ENCODE results near the gene ESR2. TPM values are rescaled to one million over a fixed set of nuclear protein-coding genes. Genes with fewer than 3 reads are reported as not detected.

The ESR2 gene
- total RNA-seq = 0.32 and 1.4 TPM in 2 replicates

GRCh38 chr14:64293976-64294671, at the start of gene ESR2:
Gene ESR2, minus strand, starts transcription at chr14:64294371. Its CDS starts 11,386 bp downstream, at chr14:64282985.

Other genes starting within 250 kb of the ESR2 start
- 24.2 and 43.3 TPM in 2 replicates for gene MTHFD1, start 94.0 kb upstream of the ESR2 start, total RNA-seq
- gene AKAP5, start 171.1 kb upstream of the ESR2 start, total RNA-seq = under 0.01 and 0.09 TPM in 2 replicates
- 3.6 and 5.2 TPM in 2 replicates for gene ZBTB25, start 209.5 kb upstream of the ESR2 start, total RNA-seq
- gene ZBTB1, start 210.4 kb upstream of the ESR2 start, total RNA-seq = 33.4 and 37.1 TPM in 2 replicates
- gene HSPA2, start 246.4 kb upstream of the ESR2 start, total RNA-seq = 1.8 and 2.5 TPM in 2 replicates

All from bronchial smooth muscle cell (primary cell).